Muscle of back (tissue), 11 donors: ENCODE measurements around the gene CHCHD3. TPM values are rescaled to one million over a fixed set of nuclear protein-coding genes. Genes with fewer than 3 reads are reported as not detected.
"Not testable (repeated sequence)": the region's sequence is repeated elsewhere in the genome, so short reads cannot be mapped to it uniquely, and the experiment has no call there.

Experiments
- DNase-seq, 3 donors: peaks; one replicate each; pipeline versions ENCODE4 v3.0.0 to v3.0.0-alpha.2; 2013
- polyA plus RNA-seq, 10 donors: library from polyadenylated mRNA; unstranded; fragments of 120-200 nt; gene quantifications; one replicate each; pipeline ENCODE4 v1.2.1, GENCODE V29; 2013; ENCODE audit not compliant: insufficient read length in 10 of 10

The CHCHD3 gene
- polyA plus RNA-seq, 10 donors: 59.2 to 86.9 (median 74.4) TPM

DNA sequence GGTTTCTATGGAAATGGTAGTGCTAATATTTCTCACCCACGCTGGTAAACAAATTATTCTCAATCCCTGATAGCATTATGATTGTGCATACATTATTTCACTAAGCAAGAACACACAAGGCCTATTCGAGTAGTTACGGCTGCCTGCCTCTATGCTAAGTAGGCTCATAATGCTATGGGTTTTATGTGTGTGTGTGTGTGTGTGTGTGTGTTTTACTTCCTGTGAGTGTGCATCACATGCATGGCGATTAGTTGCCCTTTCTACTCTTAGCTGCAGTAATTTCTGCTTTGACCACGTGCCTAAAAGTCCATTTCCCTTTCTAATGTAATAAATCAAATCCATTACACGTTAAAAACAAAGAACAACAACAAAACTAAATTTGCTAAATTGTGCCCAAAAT, 117.0 kb downstream of the CHCHD3 start:
- DNase-seq: no peak

DNA sequence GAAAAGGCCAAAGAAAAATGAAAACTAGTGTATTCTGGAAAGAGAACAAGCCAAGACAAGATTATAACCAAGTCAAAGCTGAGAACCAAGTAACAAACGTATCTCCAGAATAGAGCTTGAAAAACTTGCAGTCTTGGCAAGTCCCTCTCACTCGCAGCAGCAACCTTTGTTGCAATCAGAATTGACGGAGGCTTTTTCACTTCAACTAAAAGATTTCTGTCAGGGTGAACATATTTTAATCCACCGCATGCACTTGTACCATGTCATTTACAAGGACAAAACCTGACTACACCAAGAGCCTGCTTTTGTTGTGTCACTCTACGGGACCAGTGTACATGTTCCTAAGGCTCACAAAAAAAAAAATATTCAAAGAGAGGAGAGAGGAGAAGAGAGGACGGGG, 122.0 kb downstream of the CHCHD3 start:
- DNase-seq: no peak

DNA sequence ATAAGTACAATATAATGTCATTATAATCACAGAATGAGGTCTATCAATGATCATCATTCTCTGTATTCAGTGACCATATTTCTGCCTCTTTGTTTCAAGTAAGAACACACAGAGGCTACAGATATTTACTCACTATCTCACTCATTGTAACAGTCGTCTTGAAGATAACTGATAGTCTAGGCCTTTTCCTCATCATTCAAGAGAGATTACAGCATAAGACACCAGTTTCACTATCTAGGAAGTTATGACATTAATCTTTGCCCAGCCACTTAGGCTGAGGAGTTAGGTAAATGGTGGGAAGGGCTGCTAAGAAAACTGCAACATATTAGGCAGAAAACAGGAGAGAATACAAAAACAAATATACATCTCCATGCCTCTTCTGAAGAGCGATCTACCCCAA, 125.3 kb downstream of the CHCHD3 start:
- no peak for DNase-seq

DNA sequence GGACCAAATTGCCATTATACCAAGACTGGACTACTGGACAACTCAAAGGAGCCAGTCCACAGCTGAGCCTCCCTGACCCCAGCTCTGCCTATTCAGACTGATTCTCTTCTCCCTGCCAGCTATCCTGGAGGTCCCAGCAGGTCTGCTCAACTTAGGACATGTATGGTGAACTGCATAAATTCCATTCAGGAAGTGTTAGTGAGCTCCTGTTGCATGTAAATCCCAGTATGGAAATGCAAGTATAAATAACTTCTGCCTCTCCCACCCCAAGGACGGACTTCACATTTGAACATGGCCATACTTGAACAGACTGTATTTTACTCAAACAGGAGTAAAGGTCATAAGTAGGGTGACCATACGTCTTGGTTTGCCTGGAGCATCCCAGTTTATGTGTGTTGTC, 128.4 kb downstream of the CHCHD3 start:
- no peak for DNase-seq

DNA sequence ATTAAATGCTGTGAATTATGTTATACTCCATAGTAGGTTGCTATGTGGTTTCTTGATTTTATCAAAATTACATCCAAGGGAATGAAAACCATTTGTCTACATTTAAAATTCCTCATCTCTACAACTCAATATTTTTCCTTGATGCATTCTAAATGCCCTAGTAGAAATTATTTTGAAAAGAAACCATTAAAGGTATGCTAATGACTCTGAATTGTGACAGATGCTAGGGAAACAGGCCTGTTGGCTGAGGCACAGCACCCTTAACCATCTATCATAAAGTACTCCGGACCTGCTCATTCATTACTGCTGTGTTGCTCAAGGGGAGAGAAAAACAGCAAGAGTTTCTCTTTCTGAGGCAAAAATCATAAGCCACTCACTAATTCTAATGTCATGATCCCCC, 131.2 kb downstream of the CHCHD3 start:
- DNase-seq: no peak

DNA sequence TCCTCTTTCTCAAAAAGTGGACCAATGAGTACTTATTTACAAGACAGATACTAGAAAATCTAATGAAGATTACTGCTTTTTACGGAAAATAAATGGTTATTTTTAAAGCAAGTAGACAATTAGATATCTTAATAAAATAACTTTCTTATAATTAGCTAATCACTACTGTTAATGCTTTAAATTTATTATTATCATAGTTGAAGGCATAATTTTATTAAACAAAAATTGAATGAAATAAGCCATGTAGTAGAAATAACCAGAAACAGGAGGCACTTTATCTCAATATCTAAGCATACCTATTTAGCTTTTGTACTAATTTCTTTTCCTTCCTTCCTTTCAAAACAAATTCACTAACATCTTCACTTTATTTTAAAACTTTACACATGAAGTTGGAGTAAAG, 134.9 kb downstream of the CHCHD3 start:
- DNase-seq: no peak

DNA sequence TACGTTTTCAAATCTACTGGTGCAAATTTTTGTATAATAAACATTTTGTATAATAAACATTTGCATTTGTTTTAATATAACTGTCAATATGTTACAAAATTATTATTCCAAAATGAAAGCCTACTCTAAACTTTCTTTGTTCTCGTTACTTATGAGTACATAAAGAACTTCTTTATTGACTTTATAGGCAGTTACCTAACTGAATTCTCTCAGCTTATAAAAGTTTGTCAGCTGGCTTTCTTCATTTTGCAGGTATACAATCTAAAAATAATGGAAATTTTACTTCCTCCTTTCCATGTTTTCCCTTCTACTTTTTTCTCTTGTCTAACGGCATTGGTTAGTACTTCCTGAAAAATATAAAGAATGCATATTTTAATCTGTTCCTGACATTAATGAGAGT, 137.1 kb downstream of the CHCHD3 start:
- DNase-seq: no peak

DNA sequence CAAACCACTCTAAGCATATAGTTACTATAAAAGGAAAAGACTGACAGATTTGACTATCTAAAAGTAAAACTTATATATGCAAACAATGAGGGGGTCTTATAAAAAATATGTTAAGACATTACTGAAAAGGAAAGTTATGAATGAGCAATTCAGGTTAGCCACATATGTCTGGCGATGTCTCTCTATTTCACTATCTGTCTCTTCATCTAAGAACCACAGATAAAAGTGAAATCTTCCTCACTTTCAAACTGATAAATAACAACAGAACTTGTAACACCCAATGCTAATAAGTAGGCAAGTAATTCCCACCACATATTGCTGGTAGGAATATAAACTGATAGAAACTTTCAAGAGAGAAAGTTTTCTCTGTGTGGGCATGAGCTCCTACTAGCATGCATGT, 138.2 kb downstream of the CHCHD3 start:
- DNase-seq: no peak

DNA sequence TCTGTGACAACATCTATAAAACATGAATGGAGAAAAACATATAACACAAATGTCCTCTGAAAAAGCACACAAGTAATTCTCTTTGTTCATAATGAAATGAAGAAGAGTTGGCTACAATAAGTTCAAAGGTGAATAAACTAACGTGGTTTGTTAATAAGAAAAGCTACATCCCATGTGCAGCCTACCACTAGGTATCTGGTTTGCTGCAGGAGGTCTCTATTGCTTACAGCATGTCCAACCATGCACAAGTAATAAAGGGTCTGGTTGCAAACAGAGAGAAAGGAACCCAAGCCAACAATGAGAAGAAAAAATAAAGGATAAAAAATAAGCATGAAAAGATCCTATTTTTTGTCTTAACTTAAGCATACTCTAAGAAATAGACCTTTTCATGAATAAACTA, 139.2 kb downstream of the CHCHD3 start:
- no peak for DNase-seq

DNA sequence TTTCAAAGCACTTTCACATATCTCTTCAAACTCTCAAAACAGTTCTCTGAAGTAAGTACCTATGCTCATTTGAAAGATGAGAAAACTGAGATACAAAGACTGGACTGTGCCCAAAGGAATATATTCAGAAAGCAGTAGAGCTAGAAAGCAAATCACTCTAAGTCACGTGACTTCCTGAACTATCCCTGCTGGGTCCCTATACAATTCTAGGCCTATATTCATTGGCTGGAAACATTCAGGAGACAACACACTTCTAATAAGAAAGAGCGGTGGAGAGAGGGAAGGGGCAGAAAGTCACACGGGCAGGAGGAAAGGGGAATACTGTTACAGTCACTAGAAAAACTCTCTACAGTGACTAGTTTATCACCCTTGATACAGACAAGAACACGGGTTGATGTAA, 140.0 kb downstream of the CHCHD3 start:
- DNase-seq: no peak

DNA sequence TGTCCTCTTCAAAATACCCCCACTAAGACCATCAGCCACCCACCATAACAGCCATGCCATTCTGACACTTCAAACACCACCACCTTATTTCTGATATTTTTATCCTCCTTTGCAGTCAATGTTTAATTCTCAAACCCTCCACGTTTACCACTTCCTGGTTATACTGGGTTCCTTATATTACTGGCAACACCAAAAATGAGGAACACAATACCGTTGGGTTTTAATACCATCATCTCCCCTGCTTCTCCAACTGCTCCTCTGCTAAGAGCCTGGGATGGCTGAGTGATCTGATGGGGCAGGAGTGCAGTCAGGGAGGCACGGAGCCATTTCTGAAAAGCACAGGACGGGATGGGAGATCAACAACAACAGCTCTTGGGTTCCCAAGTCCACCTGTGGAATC, 140.5 kb downstream of the CHCHD3 start:
- no peak for DNase-seq

DNA sequence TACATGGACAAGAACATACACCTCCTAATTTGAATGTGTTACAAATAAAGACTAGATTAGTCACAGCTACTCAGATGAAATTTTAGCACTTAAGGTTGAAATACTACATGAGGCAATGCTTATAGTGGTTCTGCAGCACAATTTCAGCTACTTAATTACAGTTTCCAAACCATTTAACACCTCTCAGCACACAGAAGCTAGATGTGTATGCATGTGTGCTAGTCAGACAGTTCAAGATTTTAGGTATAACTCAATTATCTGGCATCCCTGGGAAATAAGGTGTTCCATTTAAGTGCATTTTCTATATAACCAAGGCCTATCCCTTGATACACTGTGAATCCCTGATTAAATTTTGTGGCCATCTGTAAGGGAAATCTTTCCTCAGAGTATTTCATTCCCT, 141.8 kb downstream of the CHCHD3 start:
- DNase-seq: no peak

DNA sequence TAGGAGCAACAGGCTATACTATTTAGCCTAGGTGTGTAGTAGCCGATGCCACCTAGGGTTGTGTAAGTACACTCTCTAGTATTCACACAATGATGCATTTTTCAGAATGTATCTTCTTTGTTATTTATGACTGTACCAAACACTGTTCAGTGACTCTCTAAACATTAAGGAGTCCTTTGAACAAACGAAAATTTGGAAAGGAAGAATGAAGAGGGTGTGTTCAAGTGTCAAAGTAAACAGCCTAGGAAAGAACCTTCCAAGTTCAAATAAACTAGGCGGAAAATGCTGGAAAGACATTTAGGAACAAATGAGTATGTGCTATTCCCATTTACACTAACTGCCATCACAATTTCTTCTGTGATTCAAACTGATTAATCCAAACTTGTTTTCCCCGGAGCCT, 142.4 kb downstream of the CHCHD3 start:
- DNase-seq: no peak

DNA sequence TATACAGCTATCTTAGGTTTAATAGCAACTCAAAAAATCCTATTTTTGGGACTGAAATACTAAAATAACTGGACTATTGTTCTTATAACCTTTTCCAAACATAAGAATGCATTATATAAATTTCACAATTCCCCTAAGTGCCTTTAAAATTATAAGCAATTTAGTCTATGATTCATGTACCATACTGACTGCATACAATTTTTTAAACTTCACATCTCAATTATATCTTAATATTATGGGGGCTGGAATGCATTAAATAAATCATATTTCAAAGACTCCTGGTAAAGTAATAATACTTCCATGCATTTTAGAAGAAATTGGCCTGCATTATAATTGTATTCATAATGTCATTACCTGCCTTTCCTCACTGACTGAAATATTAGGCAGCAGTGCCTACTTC, 144.6 kb downstream of the CHCHD3 start:
- no peak for DNase-seq

DNA sequence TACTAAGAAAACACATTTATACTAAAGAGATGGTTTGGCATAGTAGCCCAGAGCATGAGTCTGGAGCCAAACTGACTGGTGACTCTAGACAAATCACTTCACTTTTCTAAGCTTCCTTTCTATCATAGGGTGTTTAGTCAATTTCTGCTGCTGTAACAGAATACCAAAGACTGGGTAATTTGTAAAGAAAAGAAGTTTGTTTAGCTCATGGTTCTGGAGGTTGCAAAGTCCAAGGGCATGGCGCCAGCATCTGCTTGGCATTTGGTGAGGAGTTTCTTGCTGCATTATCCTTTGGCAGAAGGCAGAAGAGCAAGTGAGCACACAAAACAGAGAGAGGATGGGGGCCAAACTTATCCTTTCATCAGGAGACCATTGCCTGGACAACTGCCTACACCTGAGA, 146.3 kb downstream of the CHCHD3 start:
- DNase-seq: no peak

DNA sequence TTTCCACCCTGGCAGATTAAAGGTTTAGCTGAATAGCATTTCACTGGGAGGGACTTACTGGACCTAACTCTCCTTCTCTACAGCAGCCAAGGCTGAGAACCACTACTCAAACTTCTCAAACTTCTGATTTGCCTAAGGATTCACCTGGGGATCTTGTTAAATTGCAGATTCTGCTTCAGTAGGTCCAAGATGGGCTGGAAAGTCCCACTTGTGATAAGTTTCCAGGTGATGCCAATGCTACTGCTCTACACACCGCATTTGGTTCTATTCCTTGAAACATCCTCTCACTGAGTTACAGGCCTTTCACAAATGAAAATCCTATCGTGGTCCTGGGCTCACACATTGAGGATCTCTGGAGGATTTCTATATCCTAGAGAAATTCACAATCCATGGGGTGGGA, 147.9 kb downstream of the CHCHD3 start:
- no peak for DNase-seq

DNA sequence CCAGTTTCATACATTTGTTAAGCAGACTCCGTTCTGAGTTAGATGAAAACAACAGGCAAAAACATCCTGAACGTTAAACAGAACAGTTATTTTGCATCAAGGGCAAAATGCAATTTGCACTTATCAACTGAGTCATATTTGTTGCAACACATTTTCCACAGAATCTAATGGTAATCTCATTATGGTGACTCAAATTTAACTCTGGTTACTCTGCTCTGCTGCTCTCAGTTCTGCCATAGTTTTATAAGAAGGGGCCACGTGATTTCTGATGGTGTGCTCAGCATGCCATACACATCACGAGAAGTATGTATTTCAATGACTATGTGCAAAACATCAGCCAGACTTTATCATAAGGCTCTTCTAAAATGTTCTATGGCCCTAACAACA, 148.8 kb downstream of the CHCHD3 start:
- DNase-seq: peak in 1 of 3 donors; percentile 22

DNA sequence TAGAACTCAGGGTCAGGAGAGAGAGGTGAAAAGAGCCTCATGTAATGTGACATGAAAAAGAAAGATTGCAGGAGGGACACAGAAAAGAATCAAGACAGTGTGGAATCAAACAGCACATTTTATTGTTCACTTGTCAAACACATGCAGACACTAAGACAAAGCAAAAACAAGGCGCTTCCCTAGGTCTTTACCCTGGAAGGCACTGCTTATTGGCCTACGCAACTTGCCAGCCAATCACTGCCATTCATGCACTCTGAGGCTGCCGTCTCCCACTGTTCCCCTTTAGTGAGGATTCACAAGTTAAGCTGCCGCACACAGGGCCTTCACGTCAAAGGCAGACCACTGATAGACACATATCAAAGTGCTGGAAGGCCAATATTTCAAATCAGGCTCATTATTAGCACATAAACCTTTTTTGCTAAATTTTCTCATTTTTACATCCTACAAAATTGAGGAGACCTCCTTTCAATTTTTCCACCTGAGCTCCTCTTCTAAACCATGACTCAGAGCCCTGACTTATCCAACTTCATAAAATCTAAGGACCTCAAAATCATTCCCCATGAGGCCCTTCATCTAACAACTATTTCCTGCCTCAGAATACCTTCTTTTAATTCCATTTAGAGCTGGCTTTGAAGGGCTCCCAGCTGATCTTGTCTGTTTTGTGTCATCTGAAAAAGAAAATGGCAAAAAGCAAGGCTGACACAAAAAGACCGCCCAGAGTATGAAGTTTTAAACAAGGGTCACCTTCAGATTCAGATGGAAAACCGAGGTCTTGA, 149.4 kb downstream of the CHCHD3 start:
- no peak for DNase-seq

DNA sequence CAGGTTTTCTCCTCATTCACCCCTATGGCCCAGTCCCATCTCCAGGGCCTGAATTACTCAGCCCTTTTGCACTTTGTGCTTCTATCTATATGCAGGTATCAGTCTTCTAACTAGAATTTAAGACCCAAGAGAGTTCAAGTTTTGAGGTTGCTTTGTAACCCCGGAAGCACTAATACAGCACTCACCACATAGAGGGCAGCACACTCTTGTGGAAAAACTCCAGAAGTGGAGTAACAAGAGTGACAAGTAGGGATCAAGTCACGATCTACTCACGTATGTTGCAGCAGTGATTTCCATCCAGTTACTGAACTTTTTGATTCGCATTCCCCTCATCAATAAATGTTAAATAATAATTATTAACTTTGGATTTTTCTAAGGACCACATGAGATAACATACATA, 151.0 kb downstream of the CHCHD3 start:
- no peak for DNase-seq

DNA sequence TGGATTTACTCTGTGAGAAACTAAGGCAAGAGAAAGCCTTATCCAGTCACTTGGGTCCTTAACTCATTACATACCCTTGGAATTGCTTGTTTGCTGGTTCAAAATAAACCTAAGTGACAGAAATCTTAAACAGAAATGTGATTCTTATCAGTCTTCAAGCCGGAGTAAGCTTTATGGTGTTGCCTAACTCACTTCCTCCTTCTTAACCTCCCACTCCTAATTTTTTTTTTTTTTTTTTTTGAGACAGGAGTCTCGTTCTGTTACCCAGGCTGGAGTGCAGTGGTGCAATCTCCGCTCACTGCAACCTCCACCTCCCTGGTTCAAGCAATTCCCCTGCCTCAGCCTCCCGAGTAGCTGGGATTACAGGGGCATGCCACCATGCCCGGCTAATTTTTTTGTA, 151.9 kb downstream of the CHCHD3 start:
- DNase-seq: not testable (repeated sequence)

DNA sequence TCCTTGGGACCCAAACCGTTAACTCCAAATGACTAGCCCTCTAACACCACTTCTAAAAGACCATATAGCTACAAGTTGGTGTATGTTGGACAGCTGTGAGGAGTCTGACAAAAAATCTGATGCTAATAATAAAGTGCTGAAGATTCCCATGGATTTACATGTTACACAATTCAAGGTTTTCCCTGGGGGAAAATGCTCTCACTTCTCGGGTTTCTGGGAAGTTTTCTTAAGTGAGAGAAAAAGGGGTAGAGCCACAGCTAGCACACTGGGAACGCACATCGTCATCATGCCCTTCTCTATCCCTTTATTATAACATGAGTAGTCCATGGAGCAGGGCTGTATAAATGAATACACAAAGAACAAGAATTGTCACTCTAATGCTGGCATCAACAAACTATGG, 162.1 kb downstream of the CHCHD3 start:
- DNase-seq: no peak

DNA sequence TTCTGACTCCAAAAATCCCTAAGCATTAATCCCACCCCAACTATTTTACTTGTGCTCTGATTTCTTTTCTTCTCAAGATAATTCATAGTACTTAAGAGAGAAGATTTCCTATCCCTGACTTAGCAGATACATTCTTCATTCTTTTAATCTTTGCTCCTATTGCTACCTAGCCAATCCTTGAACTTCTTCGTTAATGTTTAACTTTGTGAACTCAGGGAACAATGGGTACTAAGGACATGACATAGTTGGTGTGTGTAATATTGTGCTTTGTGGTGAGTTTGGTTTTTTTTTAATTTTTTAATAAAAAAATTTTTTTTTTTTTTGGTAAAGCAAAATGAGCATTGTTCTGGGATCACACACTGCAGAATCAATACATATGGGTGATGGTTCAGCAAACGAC, 166.2 kb downstream of the CHCHD3 start:
- DNase-seq: no peak

DNA sequence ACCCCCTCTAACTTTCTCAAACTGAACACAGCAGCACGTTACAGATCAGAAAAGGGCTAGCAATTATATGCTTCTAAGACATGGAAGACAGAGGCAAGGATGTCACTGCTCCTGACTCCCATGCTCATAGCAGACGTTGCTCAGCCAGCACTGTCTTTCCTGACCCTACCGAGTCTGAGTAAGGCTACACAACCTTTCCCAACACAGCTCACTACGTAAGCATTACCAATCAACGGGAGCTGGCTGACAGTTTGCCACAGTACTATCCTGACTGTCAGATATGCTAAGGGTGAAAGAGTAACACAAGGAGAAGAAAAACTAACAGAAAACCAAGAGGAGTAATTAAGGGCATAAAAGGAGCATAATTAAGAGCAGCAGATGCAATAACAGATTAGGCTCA, 171.2 kb downstream of the CHCHD3 start:
- no peak for DNase-seq

DNA sequence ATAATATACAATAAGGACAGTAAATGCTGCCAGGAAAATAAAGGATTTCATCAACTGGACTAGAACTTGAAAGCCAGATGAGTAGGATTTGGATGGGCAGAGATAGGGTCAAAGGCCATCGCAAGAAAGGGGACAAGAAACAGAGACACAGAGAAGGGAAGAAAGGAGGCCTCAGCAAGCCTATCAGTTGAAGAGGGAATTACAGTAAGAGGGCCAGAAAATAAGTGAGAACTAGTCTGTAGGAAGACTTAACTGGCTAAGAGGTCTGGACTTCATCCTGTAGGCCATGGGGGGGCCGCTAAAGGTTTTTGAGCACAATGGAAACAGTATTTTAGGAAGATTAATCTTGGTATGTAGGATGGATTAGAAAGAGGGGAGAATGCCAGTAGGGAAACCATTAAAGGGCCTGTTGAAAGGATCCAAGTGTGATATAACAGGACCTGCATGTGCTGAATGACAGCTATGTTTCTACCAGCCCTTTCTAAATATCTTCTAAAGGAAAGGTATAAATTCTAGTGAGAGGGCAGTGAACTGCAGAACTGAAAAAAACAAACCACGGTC, 174.4 kb downstream of the CHCHD3 start:
- no peak for DNase-seq
